Esophagus squamous epithelium (tissue), 5 donors: ENCODE data around the gene ZBTB11. TPM values are rescaled to one million over a fixed set of nuclear protein-coding genes. Genes with fewer than 3 reads are reported as not detected.
A peak's percentile ranks its signal among the peaks of the same experiment; 100 is the strongest.

Experiments
- DNase-seq: peaks from one replicate; lab custom pipeline; 2025; lab: John Stamatoyannopoulos, UW
- H3K27ac ChIP-seq, 4 donors: fragments of 200-600 bp; sonication (generic); one replicate each; pipeline ENCODE4 v1.5.1; 2016 to 2019; ENCODE audit warnings: mild to moderate bottlenecking in 1 of 4
- H3K27me3 ChIP-seq, 4 donors: fragments of 200-600 bp; sonication (generic); 1 replicate in 3 of 4; 2 replicates in 1 of 4; pipeline versions ENCODE4 v1.5.1 to v1.6.0; 2017 to 2021; ENCODE audit warnings: antibody characterized with exemption in 1 of 4
- H3K36me3 ChIP-seq, 3 donors: fragments of 200-600 bp; sonication (generic); one replicate each; pipeline ENCODE4 v1.5.1; 2016 to 2019
- H3K4me1 ChIP-seq, 3 donors: fragments of 200-600 bp; sonication (generic); one replicate each; pipeline ENCODE4 v1.5.1; 2017 to 2019
- H3K4me3 ChIP-seq, 4 donors: fragments of 200-600 bp; sonication (generic); 1 replicate in 3 of 4; 2 replicates in 1 of 4; pipeline ENCODE4 v1.5.1; 2016 to 2019; ENCODE audit warnings: mild to moderate bottlenecking in 2 of 4, moderate library complexity in 1 of 4
- H3K9me3 ChIP-seq, 3 donors: fragments of 200-600 bp; sonication (generic); one replicate each; pipeline ENCODE4 v1.5.1; 2016 to 2019
- CTCF ChIP-seq, 6 experiments: fragments of 450-650 bp in 4 of 6; fragments of 200-600 bp in 2 of 6; sonication (generic) in 2 of 6; IDR thresholded peaks; one replicate each; pipeline ENCODE4 v1.5.1; 2016 to 2019; ENCODE audit warnings: antibody characterized with exemption in 6 of 6, mild to moderate bottlenecking in 4 of 6, moderate library complexity in 4 of 6
- POLR2A ChIP-seq, 4 donors: fragments of 450-650 bp; IDR thresholded peaks; one replicate each; pipeline ENCODE4 v1.6.1; 2017; ENCODE audit warnings: antibody characterized with exemption in 4 of 4, mild to moderate bottlenecking in 4 of 4, moderate library complexity in 3 of 4
- WGBS, 2 donors: methylation state at CpG; one replicate each; pipeline ENCODE4 v1.1.5; 2018; 5-methylcytosine and 5-hydroxymethylcytosine counted together
- intact Hi-C: fragments of 100-400 bp; cut with DNase I; formaldehyde crosslinking; loops from one replicate; pipeline ENCODE4 v1.15.0; 2022
- total RNA-seq, 4 donors: library from RNA; depleted of rRNA; stranded (reverse); fragments of >200 nt; gene quantifications; one replicate each; pipeline ENCODE4 v1.1.0, GENCODE V29; 2016
- donor health status: DM: yes; HTN: yes; CAD: no.

Gene ZBTB11
- total RNA-seq, 4 donors from 2014 or later: 12.7 to 26.9 (median 18.8) TPM

DNA sequence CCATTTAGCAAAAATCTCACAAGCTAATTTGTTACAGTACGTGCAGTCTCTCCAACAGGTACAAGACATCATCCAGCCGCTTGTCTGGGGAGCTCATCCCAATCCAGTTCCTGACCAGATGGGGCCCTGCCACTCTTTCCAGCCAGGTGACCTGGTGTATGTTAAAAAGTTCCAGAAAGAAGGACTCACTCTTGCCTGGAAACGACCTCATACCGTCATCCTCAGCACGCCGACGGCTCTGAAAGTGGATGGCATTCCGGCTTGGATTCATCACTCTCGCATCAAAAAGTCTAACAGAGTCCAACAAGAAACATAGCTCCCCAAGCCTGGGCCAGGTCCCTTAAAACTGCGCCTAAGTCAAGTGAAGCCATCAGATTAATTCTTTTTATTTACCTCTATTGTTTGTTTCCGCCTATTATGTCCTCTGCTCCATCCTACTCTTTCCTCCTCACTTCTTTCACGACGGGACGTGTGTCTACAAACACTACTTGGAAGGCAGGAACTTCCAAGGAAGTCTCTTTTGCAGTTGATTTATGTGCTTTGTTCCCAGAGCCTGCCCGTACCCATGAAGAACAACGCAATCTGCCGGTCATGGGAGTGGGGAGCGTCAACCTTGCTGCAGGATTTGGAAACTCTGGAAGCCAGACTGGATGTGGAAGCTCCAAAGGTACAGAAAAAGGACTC, 37.5 kb downstream of the ZBTB11 start:
- H3K4me1 ChIP-seq: peaks cover 0 to 10% (median 3%) of the 10 kb centered on the region in 3 donors
- 82 to 86% methylated on average over 17 to 18 of the region's 18 CpGs for WGBS, 2 donors
- no peak for DNase-seq
- TF ChIP-seq POLR2A (IDR thresholded peaks at IDR 0.05) (no peak), CTCF (IDR thresholded peaks at IDR 0.05) (no peak)
- H3K9me3 ChIP-seq: no peaks in the 10 kb centered on the region
- H3K4me3 ChIP-seq: no peak overlapping the region
- H3K27me3 ChIP-seq: no peaks in the 10 kb centered on the region
- intact Hi-C loops: no loop called here
- H3K36me3 ChIP-seq: no peaks in the 10 kb centered on the region
- H3K27ac ChIP-seq: no peak overlapping the region

GRCh38 chr3:101638261-101638745, 38.6 kb downstream of the ZBTB11 start:
- intact Hi-C loops: no loop called here
- TF ChIP-seq POLR2A (IDR thresholded peaks at IDR 0.05): no peak
- no peak for TF ChIP-seq CTCF (IDR thresholded peaks at IDR 0.05)
- DNase-seq: no peak

DNA sequence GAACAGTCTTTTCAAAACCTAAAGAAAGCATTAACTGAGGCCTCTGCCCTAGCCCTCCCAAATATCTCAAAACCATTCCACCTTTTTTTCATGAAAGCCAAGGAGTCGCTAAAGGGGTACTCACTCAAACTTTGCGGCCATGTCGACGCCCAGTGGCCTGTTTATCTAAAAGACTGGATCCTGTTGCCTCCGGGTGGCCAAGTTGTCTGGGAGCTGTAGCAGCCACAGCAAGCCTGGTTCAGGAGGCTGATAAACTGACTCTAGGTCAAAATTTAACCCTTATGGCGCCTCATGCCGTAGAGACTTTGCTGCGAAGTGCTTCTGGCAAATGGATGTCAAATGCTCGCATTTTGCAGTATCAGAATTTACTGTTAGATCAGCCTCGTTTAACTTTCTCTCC, 39.5 kb downstream of the ZBTB11 start:
- 83 to 85% methylated on average over 10 of the region's 10 CpGs for WGBS, 2 donors
- no peak overlapping the region for H3K4me3 ChIP-seq
- H3K27me3 ChIP-seq: no peaks in the 10 kb centered on the region
- no peaks in the 10 kb centered on the region for H3K36me3 ChIP-seq
- no peaks in the 10 kb centered on the region for H3K9me3 ChIP-seq
- TF ChIP-seq CTCF (IDR thresholded peaks at IDR 0.05) (no peak), POLR2A (IDR thresholded peaks at IDR 0.05) (no peak)
- intact Hi-C loops: no loop called here
- no peak overlapping the region for H3K27ac ChIP-seq
- DNase-seq: no peak
- H3K4me1 ChIP-seq: peaks cover 0 to 6% (median 0%) of the 10 kb centered on the region in 3 donors

More at GRCh38 chr3:101638261-101638745, 38.6 kb downstream of the ZBTB11 start:
- H3K4me1 ChIP-seq: peaks cover 0 to 6% (median 0%) of the 10 kb centered on the region in 3 donors
- no peak overlapping the region for H3K4me3 ChIP-seq
- H3K9me3 ChIP-seq: no peaks in the 10 kb centered on the region
- H3K27ac ChIP-seq: no peak overlapping the region
- whole genome bisulfite sequencing, 2 donors: 82 to 89% methylated on average over 4 to 8 of the region's 10 CpGs
- no peaks in the 10 kb centered on the region for H3K27me3 ChIP-seq
- H3K36me3 ChIP-seq: no peaks in the 10 kb centered on the region

DNA sequence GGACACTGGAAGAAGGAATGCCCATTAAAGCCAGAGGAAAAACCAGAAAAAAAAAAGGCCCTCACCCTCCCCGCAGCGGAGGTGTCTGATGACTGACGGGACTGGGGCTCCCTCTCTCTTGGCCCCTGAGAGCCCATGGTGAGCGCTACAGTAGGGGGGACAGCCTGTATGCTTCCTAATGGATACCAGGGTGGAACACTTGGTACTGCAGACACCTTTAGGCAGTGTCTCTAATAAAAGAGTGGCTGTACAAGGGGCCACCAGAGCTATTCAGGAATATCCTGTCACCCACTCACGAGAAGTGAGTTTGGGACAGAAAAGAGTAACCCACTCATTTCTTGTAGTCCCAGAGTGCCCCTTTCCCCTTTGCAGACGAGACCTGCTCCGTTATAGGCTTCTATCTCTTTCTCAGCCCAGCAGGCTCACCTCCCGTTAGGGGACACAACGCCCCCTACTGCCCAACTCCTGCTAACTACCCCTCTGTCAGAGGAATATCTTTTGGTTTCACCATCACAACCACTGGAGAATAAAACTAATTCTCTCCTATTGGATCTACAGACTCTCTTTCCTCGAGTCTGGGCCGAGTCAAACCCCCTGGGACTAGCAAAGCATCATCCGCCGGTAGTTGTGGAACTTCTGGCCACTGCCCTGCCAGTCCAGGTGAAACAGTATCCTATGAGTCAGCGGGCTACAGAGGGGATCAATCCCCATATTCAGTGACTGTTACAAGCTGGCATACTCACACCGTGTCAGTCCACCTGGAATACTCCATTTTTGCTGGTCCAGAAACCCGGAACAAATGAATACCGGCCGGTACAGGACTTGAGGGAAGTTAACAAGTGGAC, 40.8 kb downstream of the ZBTB11 start:
- H3K27me3 ChIP-seq: no peaks in the 10 kb centered on the region
- no peaks in the 10 kb centered on the region for H3K9me3 ChIP-seq
- peaks cover 0 to 6% (median 0%) of the 10 kb centered on the region in 3 donors for H3K4me1 ChIP-seq
- no peak for DNase-seq
- no peaks in the 10 kb centered on the region for H3K36me3 ChIP-seq
- intact Hi-C loops: no loop called here
- H3K4me3 ChIP-seq: no peak overlapping the region
- TF ChIP-seq POLR2A (IDR thresholded peaks at IDR 0.05) (no peak), CTCF (IDR thresholded peaks at IDR 0.05) (peak in 5 of 6 experiments; percentile 21 to 68 (median 47))
- WGBS, 2 donors: 40 to 41% methylated on average over 16 of the region's 18 CpGs
- no peak overlapping the region for H3K27ac ChIP-seq

DNA sequence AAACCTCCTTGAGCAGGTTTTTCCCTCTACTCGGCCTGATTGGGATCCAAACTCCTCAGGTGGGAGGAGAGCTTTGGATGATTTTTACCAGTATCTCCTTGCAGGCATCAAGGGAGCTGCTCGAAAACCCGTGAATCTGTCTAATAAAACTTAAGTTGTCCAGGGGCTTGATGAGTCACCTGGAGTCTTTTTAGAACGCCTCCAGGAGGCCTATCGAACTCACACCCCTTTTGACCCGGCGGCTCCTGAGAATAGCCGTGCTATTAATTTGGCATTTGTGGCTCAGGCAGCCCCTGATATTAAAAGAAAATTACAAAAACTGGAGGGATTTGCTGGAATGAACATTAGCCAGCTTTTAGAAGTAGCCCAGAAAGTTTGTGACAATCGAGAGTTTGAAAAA, 41.6 kb downstream of the ZBTB11 start:
- Histone ChIP-seq H3K4me1 (peaks cover 0 to 6% (median 0%) of the 10 kb centered on the region in 3 donors), H3K9me3 (no peaks in the 10 kb centered on the region), H3K36me3 (no peaks in the 10 kb centered on the region), H3K27me3 (no peaks in the 10 kb centered on the region), H3K4me3 (no peak overlapping the region), H3K27ac (no peak overlapping the region)
- 74 to 87% methylated on average over 5 to 9 of the region's 9 CpGs for WGBS, 2 donors
- intact Hi-C loops: no loop called here
- no peak for TF ChIP-seq POLR2A (IDR thresholded peaks at IDR 0.05)
- TF ChIP-seq CTCF (IDR thresholded peaks at IDR 0.05): no peak
- DNase-seq: no peak
